Stimulated activated CD8-positive, alpha-beta memory T cell treated with anti-CD3 and anti-CD28 coated beads, Interleukin-12 subunit alpha, Interleukin-12 subunit beta, amount 100 ng/mL, for 24 hours (primary cell): ENCODE data around the gene PDE8A.
"Not testable (repeated sequence)": the region's sequence is repeated elsewhere in the genome, so short reads cannot be mapped to it uniquely, and the experiment has no call there.

Experiments
- DNase-seq: peaks from one replicate; pipeline ENCODE4 v3.0.0-alpha.2; 2020; ENCODE audit errors: extremely low read depth

The PDE8A gene

GRCh38 chr15:85010386-85011159 is 28.9 kb downstream of the PDE8A start:
- DNase-seq = no peak

GRCh38 chr15:85011160-85011571 is 29.5 kb downstream of the PDE8A start:
- no peak for DNase-seq

- not testable (repeated sequence) for DNase-seq
Observed at GRCh38 chr15:85011724-85012123, 30.1 kb downstream of the PDE8A start.

GRCh38 chr15:85013785-85014184 is 32.1 kb downstream of the PDE8A start:
- DNase-seq = no peak

GRCh38 chr15:85014932-85015331 is 33.3 kb downstream of the PDE8A start:
- DNase-seq = no peak

- no peak for DNase-seq
Observed at GRCh38 chr15:85016275-85016674, 34.6 kb downstream of the PDE8A start.

GRCh38 chr15:85019815-85020590 is 38.3 kb downstream of the PDE8A start:
- no peak for DNase-seq

- no peak for DNase-seq
Observed at GRCh38 chr15:85021409-85021808, 39.8 kb downstream of the PDE8A start.

- DNase-seq = no peak
Observed at GRCh38 chr15:85022860-85023403, 41.3 kb downstream of the PDE8A start.

GRCh38 chr15:85024003-85024402 is 42.3 kb downstream of the PDE8A start:
- no peak for DNase-seq

GRCh38 chr15:85024509-85025336 is 43.1 kb downstream of the PDE8A start:
- DNase-seq = no peak

- DNase-seq = no peak
Observed at GRCh38 chr15:85025516-85026251, 44.0 kb downstream of the PDE8A start.

GRCh38 chr15:85026304-85027032 is 44.8 kb downstream of the PDE8A start:
- no peak for DNase-seq

GRCh38 chr15:85027033-85027380 is 45.4 kb downstream of the PDE8A start:
- no peak for DNase-seq

GRCh38 chr15:85027421-85027820 is 45.8 kb downstream of the PDE8A start:
- no peak for DNase-seq

- DNase-seq = no peak
Observed at GRCh38 chr15:85028416-85028815, 46.8 kb downstream of the PDE8A start.

GRCh38 chr15:85029221-85029620 is 47.6 kb downstream of the PDE8A start:
- DNase-seq = no peak

- no peak for DNase-seq
Observed at GRCh38 chr15:85030301-85030929, 48.8 kb downstream of the PDE8A start.

GRCh38 chr15:85031086-85031943 is 49.7 kb downstream of the PDE8A start:
- DNase-seq = no peak
